Measurements from ENCODE around the gene KRTAP10-11.
"Not testable (repeated sequence)": the region's sequence is repeated elsewhere in the genome, so short reads cannot be mapped to it uniquely, and the experiment has no call there.

KRTAP10-11 gene

GRCh38 chr21:44664691-44665090 is 18.5 kb downstream of the KRTAP10-11 start:
- no peak for DNase-seq (ENCODE audit: low read depth in 2 of 2)

- no peak for DNase-seq (ENCODE audit: low read depth in 2 of 2)
Observed at GRCh38 chr21:44666401-44667320, 20.4 kb downstream of the KRTAP10-11 start, which contains the start of gene KRTAP12-2. KRTAP12-2 (minus strand) TSS chr21:44666927; CDS start chr21:44666886, 41 bp downstream.

GRCh38 chr21:44667612-44668011 is 21.4 kb downstream of the KRTAP10-11 start:
- no peak for DNase-seq (ENCODE audit: low read depth in 2 of 2)

- no peak for DNase-seq (ENCODE audit: low read depth in 2 of 2)
Observed at GRCh38 chr21:44670642-44671432, 24.6 kb downstream of the KRTAP10-11 start.

GRCh38 chr21:44671911-44672310 is 25.7 kb downstream of the KRTAP10-11 start:
- no peak for DNase-seq (ENCODE audit: low read depth in 2 of 2)

- DNase-seq (ENCODE audit: low read depth in 2 of 2), result no peak
Observed at GRCh38 chr21:44677881-44678280, 31.7 kb downstream of the KRTAP10-11 start.

- DNase-seq (ENCODE audit: low read depth in 2 of 2), result no peak
Observed at GRCh38 chr21:44681152-44681551, 34.9 kb downstream of the KRTAP10-11 start.

- DNase-seq (ENCODE audit: low read depth in 2 of 2), result no peak
Observed at GRCh38 chr21:44681861-44682579, 35.8 kb downstream of the KRTAP10-11 start, which contains the start of gene KRTAP12-1. KRTAP12-1 (minus strand) TSS chr21:44682163; CDS start chr21:44682123, 40 bp downstream.

GRCh38 chr21:44682580-44683151 is 36.5 kb downstream of the KRTAP10-11 start:
- DNase-seq (ENCODE audit: low read depth in 2 of 2), result no peak

- DNase-seq (ENCODE audit: low read depth in 2 of 2), result no peak
Observed at GRCh38 chr21:44684077-44684476, 37.9 kb downstream of the KRTAP10-11 start.

GRCh38 chr21:44684483-44684882 is 38.3 kb downstream of the KRTAP10-11 start:
- DNase-seq (ENCODE audit: low read depth in 2 of 2), result no peak

GRCh38 chr21:44685050-44685449 is 38.8 kb downstream of the KRTAP10-11 start:
- not testable (repeated sequence) for DNase-seq (ENCODE audit: low read depth in 2 of 2)

GRCh38 chr21:44686000-44686781 is 40.0 kb downstream of the KRTAP10-11 start:
- DNase-seq (ENCODE audit: low read depth in 2 of 2), result no peak

GRCh38 chr21:44686843-44687561 is 40.8 kb downstream of the KRTAP10-11 start:
- no peak for DNase-seq (ENCODE audit: low read depth in 2 of 2)

GRCh38 chr21:44687671-44688070 is 41.5 kb downstream of the KRTAP10-11 start:
- no peak for DNase-seq (ENCODE audit: low read depth in 2 of 2)

- DNase-seq (ENCODE audit: low read depth in 2 of 2), result not testable (repeated sequence)
Observed at GRCh38 chr21:44689740-44690139, 43.5 kb downstream of the KRTAP10-11 start.

GRCh38 chr21:44691686-44692085 is 45.5 kb downstream of the KRTAP10-11 start:
- no peak for DNase-seq (ENCODE audit: low read depth in 2 of 2)

- DNase-seq (ENCODE audit: low read depth in 2 of 2), result no peak
Observed at GRCh38 chr21:44692798-44693512, 46.7 kb downstream of the KRTAP10-11 start.

GRCh38 chr21:44694776-44695175 is 48.6 kb downstream of the KRTAP10-11 start:
- no peak for DNase-seq (ENCODE audit: low read depth in 2 of 2)

Measured in stimulated activated CD8-positive, alpha-beta memory T cell treated with anti-CD3 and anti-CD28 coated beads, Interleukin-2, amount 100 ng/mL, for 48 hours (primary cell).